ENCODE data around the gene KITLG.

The KITLG gene

DNA sequence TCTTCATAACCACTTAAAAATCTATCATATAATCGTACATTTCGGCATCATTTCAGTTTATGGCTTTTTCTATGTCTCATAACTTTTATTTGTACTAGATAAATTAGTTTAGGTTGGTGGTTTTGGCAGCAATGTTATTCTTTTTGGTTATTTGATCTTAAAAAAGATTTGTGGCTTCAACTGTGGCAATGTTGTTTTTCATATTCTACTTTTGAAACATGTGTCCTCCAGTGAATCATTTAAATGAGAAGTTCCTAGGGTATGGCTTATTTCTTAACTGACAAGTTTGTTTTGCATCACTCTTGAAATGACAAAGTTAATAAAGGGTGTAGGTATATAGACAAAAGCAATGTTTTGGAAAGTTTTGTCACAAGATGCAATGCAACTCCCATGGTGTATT, 11.1 kb upstream of the KITLG start:
- TF ChIP-seq, protein P1, sequence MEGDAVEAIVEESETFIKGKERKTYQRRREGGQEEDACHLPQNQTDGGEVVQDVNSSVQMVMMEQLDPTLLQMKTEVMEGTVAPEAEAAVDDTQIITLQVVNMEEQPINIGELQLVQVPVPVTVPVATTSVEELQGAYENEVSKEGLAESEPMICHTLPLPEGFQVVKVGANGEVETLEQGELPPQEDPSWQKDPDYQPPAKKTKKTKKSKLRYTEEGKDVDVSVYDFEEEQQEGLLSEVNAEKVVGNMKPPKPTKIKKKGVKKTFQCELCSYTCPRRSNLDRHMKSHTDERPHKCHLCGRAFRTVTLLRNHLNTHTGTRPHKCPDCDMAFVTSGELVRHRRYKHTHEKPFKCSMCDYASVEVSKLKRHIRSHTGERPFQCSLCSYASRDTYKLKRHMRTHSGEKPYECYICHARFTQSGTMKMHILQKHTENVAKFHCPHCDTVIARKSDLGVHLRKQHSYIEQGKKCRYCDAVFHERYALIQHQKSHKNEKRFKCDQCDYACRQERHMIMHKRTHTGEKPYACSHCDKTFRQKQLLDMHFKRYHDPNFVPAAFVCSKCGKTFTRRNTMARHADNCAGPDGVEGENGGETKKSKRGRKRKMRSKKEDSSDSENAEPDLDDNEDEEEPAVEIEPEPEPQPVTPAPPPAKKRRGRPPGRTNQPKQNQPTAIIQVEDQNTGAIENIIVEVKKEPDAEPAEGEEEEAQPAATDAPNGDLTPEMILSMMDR (IDR thresholded peaks at IDR 0.05; ENCODE audit: borderline replicate concordance, insufficient read depth, low read depth, low read length) = no peak

DNA sequence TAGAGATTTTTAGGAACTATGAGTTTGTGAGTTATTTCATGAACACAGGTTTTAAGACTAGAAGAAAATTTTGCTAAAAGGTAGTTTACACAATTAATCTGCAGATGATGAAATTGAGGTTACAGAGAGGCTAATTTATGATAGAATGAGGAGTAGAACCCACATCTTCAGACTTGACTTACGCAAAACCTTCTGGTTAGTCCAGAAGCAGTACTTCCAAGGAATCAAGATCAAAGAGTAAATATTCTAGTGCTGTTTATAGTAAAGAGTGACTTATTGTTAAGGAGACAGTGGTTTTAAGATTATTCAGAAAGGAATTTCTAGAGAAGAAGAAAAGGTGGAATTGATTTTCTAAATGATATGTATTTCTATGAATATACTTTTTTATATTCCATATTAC, 10.6 kb upstream of the KITLG start:
- TF ChIP-seq, protein P1 (IDR thresholded peaks at IDR 0.05; ENCODE audit: borderline replicate concordance, insufficient read depth, low read depth, low read length) = no peak
- H3K4me3 ChIP-seq (ENCODE audit: low read depth, low read length) = no peak overlapping the region

More for the DNA sequence above, 11.1 kb upstream of the KITLG start:
- no peak overlapping the region for H3K4me3 ChIP-seq (ENCODE audit: low read depth, low read length)

DNA sequence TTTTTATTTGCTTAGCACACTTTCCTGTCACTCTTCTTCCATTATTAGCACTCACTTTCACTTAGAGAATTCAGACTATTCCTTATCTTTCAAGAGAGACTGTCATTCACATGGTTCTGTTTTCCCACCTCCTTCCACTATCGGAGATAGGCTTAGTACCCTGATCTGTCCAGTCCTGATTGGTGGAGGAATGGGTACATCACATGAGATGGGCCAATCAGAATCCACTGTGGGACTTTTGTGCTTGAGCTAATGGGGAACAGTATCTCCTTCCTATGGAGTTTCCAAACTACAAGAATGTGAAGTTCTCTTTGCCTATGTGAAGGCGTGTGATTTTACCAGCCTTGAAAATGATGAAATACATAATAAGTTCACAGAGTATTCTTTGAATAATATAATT, 4.8 kb upstream of the KITLG start:
- H3K4me3 ChIP-seq (ENCODE audit: low read depth, low read length) = no peak overlapping the region
- TF ChIP-seq, protein P1 (IDR thresholded peaks at IDR 0.05; ENCODE audit: borderline replicate concordance, insufficient read depth, low read depth, low read length) = no peak

DNA sequence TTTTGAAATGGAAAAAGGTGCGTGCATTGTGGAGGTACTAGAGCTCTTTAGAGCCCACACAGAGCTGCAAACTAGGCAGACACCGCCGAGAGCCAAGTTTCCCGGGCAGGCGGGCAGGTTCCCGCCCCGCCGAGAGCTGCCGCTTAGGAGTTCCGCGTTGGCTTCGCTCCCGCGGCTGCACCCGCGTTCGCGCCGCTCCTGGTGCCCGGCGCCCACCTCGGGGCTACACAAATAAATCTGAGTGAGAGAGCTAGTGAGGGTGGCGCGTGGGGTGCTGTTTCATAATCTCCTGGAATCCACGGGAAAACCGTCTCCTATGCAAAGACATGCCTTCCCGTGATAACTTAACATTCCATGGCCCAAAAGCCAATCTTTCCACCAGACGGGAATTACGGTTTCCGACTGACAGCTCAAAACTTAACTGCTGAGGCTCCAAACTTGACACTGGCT, 645 bp downstream of the KITLG start:
- H3K4me3 ChIP-seq (ENCODE audit: low read depth, low read length) = no peak overlapping the region
- TF ChIP-seq, protein P1 (IDR thresholded peaks at IDR 0.05; ENCODE audit: borderline replicate concordance, insufficient read depth, low read depth, low read length) = no peak

DNA sequence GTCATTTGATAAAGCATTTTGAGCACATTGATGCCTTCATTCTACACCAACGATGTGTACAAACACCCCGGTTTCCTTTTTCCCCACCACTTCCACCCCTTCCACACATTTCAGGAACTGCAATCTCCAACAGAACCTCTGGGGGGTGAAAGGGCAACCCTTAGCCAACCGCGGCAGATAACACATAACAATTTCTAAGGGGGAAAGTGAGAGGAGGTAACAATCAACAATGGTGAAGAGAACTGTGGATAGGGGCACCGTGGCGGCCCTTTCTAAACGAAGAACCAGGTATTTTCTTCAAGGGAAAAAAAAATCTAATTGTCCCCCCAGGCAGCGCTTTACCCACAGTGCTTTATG, 1.1 kb downstream of the KITLG start:
- no peak overlapping the region for H3K4me3 ChIP-seq (ENCODE audit: low read depth, low read length)
- TF ChIP-seq, protein P1 (IDR thresholded peaks at IDR 0.05; ENCODE audit: borderline replicate concordance, insufficient read depth, low read depth, low read length) = no peak

DNA sequence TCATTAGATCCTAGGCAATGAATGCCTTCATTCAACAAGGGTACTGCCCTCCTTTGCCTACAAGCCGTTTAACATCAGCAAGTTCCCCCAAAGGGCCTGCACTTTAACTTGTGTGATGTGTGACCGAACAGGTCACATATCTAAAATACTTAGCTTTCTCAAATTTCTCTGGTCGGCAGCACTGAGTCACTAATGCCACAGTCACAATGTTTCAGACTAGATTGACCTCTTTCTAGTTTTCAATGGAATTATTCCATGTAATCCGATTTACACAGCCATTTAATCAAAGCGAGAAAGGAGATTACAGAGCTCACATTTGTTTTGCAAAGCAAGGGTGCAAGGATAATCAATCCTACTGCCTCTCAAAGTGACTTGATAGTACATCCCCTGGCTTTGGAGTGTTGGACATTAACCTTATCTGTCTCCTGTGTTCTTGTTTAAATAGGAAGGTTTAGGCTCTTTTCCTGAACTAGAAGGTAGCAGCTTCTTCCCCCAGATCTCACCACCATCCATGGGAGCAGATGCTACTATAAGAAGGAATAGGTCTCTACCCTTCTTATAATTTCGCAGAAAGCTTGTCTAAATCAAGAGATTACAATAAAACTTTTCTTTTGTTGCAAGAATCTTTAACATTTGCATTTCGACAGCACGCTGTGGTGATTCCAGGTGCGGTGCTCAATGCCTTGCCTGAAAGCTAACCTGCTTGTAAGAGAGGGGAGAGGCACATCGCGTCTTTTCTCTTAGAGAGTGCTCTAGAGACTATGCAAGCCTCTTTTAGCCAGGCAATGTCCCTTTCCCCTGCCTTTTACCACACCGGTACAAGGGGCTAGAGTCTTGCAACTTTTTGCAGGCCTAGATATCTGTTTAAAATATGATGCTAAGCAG, 1.8 kb downstream of the KITLG start:
- no peak overlapping the region for H3K4me3 ChIP-seq (ENCODE audit: low read depth, low read length)
- TF ChIP-seq, protein P1 (IDR thresholded peaks at IDR 0.05; ENCODE audit: borderline replicate concordance, insufficient read depth, low read depth, low read length) = no peak

DNA sequence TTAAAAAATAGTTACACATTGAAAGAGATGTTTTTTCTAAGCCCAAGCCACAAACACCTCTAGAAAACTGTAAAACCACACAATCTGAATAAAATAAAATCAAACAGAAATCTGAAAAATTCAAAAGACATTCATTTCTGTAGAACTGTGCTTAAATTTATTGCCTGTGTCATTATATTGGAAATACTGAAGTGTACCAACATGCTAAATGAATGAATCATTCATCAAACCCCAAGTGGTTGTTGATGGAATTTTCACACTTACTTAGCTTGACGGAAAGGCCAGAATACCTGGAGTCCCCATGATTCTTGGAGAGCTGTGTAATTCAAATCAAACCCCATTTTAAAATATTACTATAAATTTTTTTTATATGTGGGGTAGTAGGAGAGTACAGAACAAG, 2.7 kb downstream of the KITLG start:
- TF ChIP-seq, protein P1 (IDR thresholded peaks at IDR 0.05; ENCODE audit: borderline replicate concordance, insufficient read depth, low read depth, low read length) = no peak
- H3K4me3 ChIP-seq (ENCODE audit: low read depth, low read length) = no peak overlapping the region
